GM12872 (cell line): ENCODE data around the gene PLEKHB1.

Source experiments
- TF ChIP-seq, protein P1 (sequence below): IDR thresholded peaks from 3 replicates; pipeline ENCODE4 v1.5.1; 2011; ENCODE audit warnings: low read depth, mild to moderate bottlenecking, low read length, moderate library complexity; ENCODE audit not compliant: insufficient read depth

Gene PLEKHB1

DNA sequence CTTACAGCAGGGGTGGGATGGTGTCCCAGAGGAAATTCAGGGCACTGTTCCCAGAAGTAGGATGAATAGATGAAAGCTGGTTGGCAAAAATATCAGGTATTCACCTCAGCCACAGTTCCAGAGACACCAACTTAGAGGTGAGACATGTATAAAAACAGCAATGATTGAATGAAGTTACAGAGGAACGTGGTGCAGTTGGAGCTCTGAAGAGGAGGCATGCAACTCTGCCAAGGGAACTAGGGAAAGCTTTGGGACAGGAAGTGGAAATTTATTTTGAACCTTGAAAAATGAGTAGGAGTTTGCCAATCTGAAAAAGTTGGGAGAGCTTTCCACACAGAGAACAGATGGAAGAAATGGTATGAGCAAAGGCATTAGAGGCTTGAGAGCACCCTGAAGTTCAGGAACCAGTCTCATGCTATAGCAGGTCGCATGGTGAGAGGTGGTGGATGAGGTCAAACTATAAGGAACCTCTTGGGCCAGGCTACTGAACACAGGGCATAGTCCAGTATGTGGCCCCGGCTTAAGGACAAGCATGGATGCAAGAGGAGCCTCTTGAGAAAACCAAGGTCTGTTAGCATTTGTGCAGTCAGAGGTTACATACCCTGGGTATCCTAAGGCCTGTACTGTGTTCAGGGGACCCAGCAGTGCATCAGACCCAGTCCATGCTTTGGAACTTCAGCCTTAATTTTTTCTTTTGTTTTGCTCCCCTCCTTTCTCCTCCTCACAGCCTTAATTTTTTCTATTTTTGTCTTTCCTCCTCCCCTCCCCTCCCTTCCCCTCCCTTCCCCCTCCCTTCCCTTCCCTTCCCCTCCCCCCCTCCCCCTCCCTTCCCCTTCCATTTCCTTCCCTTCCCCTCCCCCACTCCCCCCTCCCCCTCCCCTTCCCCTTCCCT lies 17.5 kb downstream of the PLEKHB1 start:
- TF ChIP-seq, protein P1, sequence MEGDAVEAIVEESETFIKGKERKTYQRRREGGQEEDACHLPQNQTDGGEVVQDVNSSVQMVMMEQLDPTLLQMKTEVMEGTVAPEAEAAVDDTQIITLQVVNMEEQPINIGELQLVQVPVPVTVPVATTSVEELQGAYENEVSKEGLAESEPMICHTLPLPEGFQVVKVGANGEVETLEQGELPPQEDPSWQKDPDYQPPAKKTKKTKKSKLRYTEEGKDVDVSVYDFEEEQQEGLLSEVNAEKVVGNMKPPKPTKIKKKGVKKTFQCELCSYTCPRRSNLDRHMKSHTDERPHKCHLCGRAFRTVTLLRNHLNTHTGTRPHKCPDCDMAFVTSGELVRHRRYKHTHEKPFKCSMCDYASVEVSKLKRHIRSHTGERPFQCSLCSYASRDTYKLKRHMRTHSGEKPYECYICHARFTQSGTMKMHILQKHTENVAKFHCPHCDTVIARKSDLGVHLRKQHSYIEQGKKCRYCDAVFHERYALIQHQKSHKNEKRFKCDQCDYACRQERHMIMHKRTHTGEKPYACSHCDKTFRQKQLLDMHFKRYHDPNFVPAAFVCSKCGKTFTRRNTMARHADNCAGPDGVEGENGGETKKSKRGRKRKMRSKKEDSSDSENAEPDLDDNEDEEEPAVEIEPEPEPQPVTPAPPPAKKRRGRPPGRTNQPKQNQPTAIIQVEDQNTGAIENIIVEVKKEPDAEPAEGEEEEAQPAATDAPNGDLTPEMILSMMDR = no peak

DNA sequence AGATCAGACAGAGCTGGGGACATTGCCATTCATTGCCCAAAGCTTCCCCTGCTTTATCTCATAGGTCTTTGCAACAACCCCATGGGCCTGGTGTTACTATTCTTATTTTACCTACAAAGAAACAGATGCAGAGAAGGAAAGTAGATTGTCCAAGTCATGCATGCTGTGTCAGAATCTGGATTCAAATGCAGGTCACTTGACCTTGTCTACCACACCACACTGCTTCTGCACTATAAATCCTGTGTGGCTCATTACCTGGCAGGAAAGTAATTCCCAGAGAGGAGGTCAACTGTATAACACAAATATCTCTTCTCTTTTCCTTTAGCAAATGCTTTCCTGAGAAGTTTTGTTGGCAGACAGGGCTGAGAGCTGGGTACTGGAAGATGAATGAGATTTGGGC lies 18.5 kb downstream of the PLEKHB1 start:
- TF ChIP-seq, protein P1 = no peak

DNA sequence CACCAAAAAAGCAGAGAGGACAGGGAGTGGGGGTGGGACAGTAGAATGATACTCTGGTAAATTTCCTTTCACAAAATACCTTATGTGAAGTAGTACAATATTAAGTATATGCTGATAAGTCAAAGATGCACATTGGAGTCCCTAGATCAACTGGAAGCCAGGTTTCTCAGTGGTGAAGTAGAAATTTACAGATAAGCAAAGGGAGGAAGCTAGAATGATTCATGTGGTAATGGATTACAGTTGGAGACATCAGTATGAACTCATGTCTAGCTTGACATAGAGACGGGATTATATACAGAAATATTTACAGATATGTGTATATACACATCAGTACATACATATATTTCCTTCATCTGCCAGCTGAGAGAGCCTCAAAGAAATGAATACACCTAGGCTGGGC lies 21.5 kb downstream of the PLEKHB1 start:
- TF ChIP-seq, protein P1 = no peak

DNA sequence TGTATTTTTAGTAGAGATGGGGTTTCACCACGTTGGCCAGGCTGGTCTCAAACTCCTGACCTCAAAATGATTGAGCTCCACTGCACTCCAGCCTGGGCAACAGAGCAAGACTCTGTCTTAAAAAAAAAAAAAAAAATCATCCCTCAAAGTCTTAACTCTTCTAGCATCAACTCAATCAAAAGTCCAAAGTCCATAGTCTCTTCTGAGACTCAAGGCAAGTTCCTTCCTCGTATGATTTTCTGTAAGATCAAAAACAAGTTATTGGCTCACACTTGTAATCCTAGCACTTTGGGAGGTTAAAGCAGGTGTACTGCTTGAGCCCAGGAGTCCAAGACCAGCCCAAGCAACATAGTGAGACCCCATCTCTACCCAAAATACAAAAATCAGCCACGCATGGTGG lies 24.4 kb downstream of the PLEKHB1 start:
- TF ChIP-seq, protein P1 = no peak

DNA sequence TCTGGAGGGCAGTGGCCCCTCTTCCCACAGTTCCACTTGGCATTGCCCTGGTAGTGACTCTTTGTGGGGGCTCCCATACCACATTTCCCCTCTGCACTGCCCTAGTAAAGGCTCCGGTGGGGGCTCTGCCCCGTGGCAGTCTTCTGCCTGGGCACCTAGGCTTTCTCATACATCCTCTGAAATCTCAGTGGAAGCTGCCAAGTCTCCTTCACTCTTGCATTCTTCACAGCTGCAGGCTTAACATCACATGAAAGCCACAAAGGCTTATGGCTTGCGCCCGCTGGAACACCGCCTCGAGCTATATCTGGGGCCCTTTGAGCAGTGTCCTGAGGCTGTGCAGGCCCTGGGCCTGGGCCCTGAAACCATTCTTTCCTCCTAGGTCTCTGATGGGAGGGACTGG lies 25.3 kb downstream of the PLEKHB1 start:
- TF ChIP-seq, protein P1 = no peak

DNA sequence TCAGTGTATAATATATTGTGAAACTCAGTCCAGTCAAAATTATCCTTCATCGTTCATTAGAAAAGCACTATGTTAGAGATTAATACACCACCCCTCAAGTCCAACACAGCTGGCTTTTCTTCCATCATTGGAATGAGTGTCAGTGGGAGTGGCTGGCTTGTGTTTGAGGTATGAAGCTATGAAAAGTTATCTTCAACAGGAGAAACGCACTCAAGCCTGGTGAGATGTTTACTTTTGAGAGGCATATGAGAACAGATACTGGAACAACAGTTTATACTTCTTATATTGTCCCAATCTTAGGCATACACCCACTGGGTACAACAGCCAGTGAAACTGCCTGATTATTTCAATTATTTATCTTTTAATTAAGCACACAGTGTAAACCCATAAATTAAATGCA lies 34.3 kb downstream of the PLEKHB1 start:
- TF ChIP-seq, protein P1 = no peak

DNA sequence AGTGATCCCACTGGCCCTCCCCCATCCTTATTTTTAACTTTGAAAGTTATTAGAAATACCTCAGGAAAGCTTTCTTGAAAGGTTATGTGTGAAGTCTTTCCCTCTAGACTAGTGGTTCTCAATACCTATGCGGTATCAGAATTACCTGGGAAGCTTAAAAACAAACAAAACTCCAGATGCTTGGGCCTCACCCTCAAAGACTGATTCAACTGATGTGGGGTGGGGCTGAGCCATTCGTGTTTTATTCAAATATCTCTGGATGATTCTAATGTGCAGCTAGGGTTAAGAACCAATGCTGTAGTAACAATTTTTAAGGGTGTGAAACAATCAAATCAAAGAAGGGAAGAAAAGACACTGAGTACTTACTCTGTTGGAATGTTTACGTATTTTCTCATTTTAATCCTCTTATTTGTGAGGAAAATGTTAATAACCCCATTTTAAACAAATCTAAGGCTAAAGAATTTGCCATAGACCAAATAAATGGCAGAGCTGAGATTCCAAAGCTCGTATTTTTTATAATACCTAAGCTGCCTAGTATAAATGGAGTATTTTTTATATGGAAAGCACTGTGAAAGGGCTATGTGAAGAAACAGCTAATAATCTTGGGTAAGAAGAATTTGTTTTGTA lies 47.6 kb downstream of the PLEKHB1 start:
- TF ChIP-seq, protein P1 = no peak
